GM18502 (cell line): ENCODE measurements around the gene ERBB2.
"Not testable (repeated sequence)": the region's sequence is repeated elsewhere in the genome, so short reads cannot be mapped to it uniquely, and the experiment has no call there.

ENCODE experiments used
- ATAC-seq: cut with Tn5 transposase; IDR thresholded peaks from one replicate; pipeline ENCODE4 v1.9.1; 2021; ENCODE audit warnings: mild to moderate bottlenecking; ENCODE audit not compliant: unreplicated experiment, poor library complexity

Gene ERBB2

GRCh38 chr17:39719563-39720355 is 19.9 kb downstream of the ERBB2 start:
- ATAC-seq, result no peak

- no peak for ATAC-seq
These were observed 22.2 kb downstream of the ERBB2 start for GRCh38 chr17:39722104-39722503.

DNA sequence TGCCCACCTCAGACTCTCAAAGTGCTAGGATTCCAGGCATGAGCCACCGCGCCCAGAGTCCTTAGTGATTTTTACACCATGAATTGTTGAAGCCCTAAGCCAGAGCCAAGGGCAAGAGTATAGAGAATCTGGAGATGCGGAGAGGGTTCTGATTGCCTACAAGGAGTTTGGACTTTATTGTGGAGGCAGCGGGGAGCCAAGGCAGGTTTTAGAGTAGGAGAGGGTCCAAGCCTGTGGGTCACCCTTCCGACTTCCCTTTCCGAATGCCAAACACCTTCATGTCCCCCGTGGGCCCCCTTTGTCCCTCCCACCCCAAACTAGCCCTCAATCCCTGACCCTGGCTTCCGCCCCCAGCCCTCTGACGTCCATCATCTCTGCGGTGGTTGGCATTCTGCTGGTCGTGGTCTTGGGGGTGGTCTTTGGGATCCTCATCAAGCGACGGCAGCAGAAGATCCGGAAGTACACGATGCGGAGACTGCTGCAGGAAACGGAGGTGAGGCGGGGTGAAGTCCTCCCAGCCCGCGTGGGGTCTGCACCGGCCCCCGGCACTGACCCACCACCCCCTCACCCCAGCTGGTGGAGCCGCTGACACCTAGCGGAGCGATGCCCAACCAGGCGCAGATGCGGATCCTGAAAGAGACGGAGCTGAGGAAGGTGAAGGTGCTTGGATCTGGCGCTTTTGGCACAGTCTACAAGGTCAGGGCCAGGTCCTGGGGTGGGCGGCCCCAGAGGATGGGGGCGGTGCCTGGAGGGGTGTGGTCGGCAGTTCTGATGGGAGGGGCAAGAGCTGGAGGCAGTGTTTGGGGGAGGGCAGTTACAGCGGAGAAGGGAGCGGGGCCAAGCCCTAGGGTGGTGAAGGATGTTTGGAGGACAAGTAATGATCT is 23.3 kb downstream of the ERBB2 start:
- no peak for ATAC-seq

DNA sequence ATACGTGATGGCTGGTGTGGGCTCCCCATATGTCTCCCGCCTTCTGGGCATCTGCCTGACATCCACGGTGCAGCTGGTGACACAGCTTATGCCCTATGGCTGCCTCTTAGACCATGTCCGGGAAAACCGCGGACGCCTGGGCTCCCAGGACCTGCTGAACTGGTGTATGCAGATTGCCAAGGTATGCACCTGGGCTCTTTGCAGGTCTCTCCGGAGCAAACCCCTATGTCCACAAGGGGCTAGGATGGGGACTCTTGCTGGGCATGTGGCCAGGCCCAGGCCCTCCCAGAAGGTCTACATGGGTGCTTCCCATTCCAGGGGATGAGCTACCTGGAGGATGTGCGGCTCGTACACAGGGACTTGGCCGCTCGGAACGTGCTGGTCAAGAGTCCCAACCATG is 24.9 kb downstream of the ERBB2 start:
- no peak for ATAC-seq

DNA sequence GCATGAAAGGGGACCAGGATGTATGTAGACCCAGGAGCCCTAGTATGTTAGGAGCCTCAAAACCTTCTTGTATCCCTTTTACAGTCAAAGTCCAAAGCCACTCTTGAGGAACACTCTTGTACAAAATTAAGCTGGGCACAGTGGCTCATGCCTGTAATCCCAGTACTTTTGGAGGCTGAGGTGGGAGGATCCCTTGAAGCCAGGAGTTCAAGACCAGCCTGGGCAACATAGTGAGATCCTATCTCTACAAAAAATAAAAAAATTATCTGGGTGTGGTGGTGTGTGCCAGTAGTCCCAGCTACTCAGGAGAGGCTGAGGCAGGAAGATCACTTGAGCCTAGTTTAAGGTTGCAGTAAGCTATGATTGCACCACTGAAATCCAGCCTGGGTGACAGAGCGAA is 26.1 kb downstream of the ERBB2 start:
- ATAC-seq, result not testable (repeated sequence)

- no peak for ATAC-seq
These were observed 26.8 kb downstream of the ERBB2 start for GRCh38 chr17:39726617-39727016.

GRCh38 chr17:39727556-39727955 is 27.7 kb downstream of the ERBB2 start:
- no peak for ATAC-seq

DNA sequence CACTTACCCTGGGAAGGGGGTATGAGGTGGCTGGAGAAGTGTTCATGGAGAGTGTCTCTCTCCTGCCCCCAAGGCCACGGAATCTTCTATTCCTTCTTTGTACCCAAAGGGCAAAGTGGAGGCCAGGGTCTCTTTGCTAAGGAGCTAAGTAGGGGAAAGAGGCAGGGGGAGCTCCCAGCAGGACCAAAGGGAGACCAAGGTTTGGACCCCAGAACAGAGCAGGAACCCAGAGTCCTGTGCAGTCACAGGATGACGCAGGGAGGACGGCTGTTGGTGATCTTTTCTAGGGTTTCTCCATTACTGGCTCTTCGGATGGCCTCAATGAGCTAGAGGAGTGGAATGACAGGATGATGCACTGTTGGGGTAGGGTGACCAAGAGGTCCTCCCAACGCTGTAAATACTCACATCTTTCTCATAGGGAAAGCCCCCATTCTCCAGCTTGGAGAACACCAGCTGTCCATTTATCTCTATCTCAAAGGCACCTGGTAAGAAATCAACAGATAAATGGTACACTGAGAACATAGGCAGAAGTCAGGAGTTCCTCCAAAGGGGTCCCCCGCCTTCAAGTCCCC is 29.5 kb downstream of the ERBB2 start:
- no peak for ATAC-seq

- ATAC-seq, result peak; percentile 86
These were observed 30.4 kb downstream of the ERBB2 start, which contains the start of gene MIEN1 for GRCh38 chr17:39730095-39730921. Gene MIEN1 (minus strand): TSS chr17:39730532. CDS start chr17:39730495, 37 bp downstream.

GRCh38 chr17:39732586-39732985 is 32.7 kb downstream of the ERBB2 start:
- no peak for ATAC-seq

- no peak for ATAC-seq
These were observed 36.0 kb downstream of the ERBB2 start for GRCh38 chr17:39735882-39736281.

- no peak for ATAC-seq
These were observed 36.7 kb downstream of the ERBB2 start for GRCh38 chr17:39736319-39737165.

- ATAC-seq, result no peak
These were observed 37.4 kb downstream of the ERBB2 start for GRCh38 chr17:39737206-39737759.

DNA sequence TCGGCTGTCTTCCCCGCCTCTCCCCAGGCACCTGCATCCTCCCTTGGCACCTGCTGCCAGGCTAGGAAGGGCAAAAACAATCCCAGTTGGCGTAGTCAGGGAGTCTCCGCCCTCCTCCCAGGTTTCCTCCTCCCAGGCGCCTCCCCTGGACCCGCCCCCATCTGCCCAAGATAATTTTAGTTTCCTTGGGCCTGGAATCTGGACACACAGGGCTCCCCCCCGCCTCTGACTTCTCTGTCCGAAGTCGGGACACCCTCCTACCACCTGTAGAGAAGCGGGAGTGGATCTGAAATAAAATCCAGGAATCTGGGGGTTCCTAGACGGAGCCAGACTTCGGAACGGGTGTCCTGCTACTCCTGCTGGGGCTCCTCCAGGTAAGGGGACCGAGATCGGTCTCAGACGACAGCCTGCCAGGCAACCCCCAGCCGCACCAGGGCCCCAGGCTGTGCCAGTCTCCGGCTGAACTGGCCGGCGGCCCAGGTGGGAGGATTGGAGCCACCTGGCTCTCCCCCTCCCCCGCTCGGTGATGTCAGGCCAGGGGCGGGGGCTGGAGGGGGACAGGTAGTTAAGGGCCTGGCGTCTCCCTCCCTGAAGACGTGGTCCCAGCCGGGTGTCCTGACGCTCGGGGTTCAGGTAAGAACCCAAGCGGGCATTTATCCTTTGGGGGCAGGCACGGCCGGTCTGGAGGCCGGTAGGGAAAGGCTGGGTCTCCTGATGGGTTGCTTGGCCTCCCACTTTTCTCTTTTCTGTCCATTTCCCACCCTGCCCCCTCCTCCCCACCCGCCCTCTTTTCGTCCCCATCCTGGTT is 38.1 kb downstream of the ERBB2 start, which contains the start of gene GRB7:
Gene GRB7, plus strand, starts transcription at position 179 of the 808 bp plus-strand sequence. CDS start 4,364 bp downstream, outside the sequence.
- ATAC-seq, result no peak

DNA sequence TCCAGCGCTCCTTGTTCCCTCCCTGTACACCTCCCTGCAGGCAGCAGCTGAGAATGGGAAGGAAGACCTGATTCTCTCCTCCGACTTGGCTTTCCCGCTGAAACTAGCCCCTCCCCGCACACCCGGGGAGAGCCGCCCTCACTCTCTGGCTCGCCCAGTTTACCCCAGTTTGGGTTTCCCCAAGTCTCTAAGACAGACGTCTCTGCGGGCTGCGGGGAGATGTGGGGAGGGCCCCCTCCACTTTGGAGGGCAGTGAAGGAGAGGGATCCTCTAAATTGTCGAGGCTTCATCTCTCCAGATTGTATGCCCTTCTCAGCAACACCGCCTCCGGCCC is 38.7 kb downstream of the ERBB2 start:
- no peak for ATAC-seq

DNA sequence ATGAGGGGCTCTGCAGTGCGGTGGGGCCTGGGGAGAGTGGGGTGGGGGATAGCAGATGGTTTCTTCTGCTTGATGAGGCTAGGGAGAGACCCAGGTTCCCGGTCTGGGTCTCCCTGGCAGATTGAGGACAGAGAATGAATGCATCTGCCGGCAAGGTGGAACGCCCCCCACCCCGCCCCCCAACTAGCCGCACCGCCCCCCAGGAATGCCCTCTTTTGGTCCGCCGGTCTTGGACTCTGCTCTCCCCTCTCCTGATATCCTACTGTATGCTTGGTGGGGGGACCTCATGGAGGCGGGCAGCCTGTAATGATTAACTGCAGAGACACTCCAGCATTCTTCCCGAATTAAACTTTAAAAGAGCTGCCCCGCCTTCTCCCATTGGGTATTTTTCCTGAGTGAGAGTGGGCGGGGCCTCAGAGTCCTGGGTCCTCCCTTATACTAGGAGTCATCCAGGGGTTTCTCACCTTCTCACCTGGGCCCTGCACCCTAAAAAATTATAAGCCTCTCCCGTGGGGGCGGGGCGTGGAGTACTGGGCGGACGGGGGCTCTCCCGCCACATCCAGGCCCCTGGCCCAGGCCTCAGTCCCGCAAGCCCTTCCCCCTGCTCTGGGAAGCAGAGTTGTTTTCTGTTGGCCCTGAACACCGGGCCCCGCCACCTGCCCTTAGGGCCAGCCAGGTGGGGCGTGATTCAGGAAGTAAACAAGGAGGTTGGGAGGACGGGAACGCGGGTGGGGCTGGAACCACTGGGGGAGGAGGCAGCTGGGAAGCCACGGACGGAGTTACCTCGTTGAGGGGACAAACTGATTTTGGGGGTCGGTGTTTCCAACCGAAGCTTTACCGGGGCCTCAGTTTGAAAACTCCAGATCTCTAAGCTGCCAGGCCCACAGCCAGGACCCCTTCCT is 39.4 kb downstream of the ERBB2 start:
- no peak for ATAC-seq

- ATAC-seq, result no peak
These were observed 40.1 kb downstream of the ERBB2 start for GRCh38 chr17:39739885-39740356.
